Endometrial microvascular endothelial cells (primary cell): ENCODE results near the gene TRMT5. TPM values are rescaled to one million over a fixed set of nuclear protein-coding genes. Genes with fewer than 3 reads are reported as not detected.

Experiments used
- total RNA-seq: library from RNA; depleted of rRNA; stranded (reverse); fragments of >200 nt; gene quantifications from one replicate; pipeline ENCODE4 v1.2.3, GENCODE V29; 2015; ENCODE audit errors: inconsistent ontology term

The TRMT5 gene
- total RNA-seq, 1 donor from 2014 or later: 10.4 TPM

Other genes starting within 250 kb of the TRMT5 start
- 29.2 TPM for gene MNAT1, start 246.3 kb downstream of the TRMT5 start, total RNA-seq
- 22.9 TPM for gene SLC38A6, start 166 bp upstream of the TRMT5 start, total RNA-seq